Measurements from ENCODE around the gene TEPSIN. TPM values are rescaled to one million over a fixed set of nuclear protein-coding genes. Genes with fewer than 3 reads are reported as not detected.

TEPSIN gene
- total RNA-seq, 1 donor: 17.7 TPM

DNA sequence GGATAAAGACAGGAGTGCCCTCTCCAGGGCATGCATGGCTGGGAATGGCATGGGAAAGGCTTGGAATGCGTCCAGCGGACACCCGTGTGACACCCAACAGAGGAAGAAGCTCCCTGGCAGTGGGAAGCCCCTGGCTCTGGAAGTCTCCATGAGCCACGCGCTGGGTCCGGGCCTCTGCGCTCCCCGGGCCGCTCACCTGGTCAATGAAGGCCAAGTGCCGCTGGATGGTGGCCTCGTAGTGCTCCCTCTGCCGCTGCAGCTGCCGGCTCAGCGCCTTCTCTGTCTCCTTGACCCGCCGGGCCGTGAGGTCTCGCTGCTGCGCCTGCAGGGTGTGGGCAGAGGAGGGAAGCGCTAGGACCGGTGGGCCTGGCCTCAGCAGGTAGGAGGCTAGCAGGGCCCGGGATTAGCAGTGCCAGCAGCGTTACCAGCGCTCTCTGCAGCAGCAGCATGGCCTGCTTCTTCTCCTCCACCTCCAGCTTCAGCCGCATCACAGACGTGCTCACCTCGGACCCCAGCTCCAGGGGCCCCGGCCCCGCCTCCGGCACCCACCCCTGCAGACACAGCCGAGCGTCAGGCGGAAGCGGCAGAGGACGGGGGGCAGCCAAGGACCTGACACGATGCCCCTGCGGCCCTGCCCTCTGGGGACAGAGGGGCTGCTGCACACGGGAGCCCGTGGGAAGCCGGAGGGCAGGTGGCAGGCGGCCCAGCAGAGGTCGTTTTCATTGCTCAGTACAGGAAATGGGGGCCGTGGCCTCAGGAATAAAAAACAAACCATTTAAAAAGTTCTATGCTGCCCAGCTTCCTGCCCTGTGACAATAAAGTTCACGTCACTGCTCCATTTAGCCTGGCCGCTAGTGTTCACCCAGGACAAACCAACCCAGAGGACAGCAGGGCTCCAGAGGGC is 42.1 kb downstream of the TEPSIN start:
- no peak for DNase-seq (ENCODE audit: low read depth)
- no peak overlapping the region for H3K4me3 ChIP-seq (ENCODE audit: low read depth, low read length)
- TF ChIP-seq, protein P1, sequence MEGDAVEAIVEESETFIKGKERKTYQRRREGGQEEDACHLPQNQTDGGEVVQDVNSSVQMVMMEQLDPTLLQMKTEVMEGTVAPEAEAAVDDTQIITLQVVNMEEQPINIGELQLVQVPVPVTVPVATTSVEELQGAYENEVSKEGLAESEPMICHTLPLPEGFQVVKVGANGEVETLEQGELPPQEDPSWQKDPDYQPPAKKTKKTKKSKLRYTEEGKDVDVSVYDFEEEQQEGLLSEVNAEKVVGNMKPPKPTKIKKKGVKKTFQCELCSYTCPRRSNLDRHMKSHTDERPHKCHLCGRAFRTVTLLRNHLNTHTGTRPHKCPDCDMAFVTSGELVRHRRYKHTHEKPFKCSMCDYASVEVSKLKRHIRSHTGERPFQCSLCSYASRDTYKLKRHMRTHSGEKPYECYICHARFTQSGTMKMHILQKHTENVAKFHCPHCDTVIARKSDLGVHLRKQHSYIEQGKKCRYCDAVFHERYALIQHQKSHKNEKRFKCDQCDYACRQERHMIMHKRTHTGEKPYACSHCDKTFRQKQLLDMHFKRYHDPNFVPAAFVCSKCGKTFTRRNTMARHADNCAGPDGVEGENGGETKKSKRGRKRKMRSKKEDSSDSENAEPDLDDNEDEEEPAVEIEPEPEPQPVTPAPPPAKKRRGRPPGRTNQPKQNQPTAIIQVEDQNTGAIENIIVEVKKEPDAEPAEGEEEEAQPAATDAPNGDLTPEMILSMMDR (IDR thresholded peaks at IDR 0.05; ENCODE audit: insufficient read depth, low read depth, low read length): no peak

- TF ChIP-seq, protein P1 (IDR thresholded peaks at IDR 0.05; ENCODE audit: insufficient read depth, low read depth, low read length): no peak
- DNase-seq (ENCODE audit: low read depth): no peak
- no peak overlapping the region for H3K4me3 ChIP-seq (ENCODE audit: low read depth, low read length)
Observed at GRCh38 chr17:81195941-81196495, 42.8 kb downstream of the TEPSIN start.

GRCh38 chr17:81194941-81195901 is 43.6 kb downstream of the TEPSIN start:
- TF ChIP-seq, protein P1 (IDR thresholded peaks at IDR 0.05; ENCODE audit: insufficient read depth, low read depth, low read length): no peak
- H3K4me3 ChIP-seq (ENCODE audit: low read depth, low read length): no peak overlapping the region
- no peak for DNase-seq (ENCODE audit: low read depth)

- DNase-seq (ENCODE audit: low read depth): no peak
- TF ChIP-seq, protein P1 (IDR thresholded peaks at IDR 0.05; ENCODE audit: insufficient read depth, low read depth, low read length): no peak
- H3K4me3 ChIP-seq (ENCODE audit: low read depth, low read length): no peak overlapping the region
Observed at GRCh38 chr17:81194225-81194760, 44.6 kb downstream of the TEPSIN start.

- peak; percentile 42 for DNase-seq (ENCODE audit: low read depth)
- TF ChIP-seq, protein P1 (IDR thresholded peaks at IDR 0.05; ENCODE audit: insufficient read depth, low read depth, low read length): no peak
Observed at GRCh38 chr17:81193470-81194224, 45.2 kb downstream of the TEPSIN start.

DNA sequence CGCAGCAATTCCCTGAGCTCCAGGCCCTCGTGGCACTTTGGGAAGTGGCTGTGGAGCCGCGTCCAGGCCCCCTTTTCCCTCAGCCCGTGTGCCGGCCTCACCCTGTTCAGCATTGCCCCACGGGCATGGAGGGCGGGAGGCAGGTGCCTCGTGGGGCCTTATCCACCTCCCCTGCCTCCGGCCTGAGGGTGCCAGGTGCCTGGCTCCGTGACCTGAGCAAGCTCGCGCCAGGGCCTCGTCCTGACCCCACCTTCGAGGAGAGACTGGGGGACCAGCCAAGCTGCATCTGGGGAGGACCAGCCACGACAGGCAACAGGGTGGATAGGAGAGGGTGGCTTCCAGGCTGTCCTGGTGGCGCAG is 45.8 kb downstream of the TEPSIN start:
- no peak for DNase-seq (ENCODE audit: low read depth)
- TF ChIP-seq, protein P1 (IDR thresholded peaks at IDR 0.05; ENCODE audit: insufficient read depth, low read depth, low read length): no peak

More at GRCh38 chr17:81193470-81194224, 45.2 kb downstream of the TEPSIN start:
- no peak overlapping the region for H3K4me3 ChIP-seq (ENCODE audit: low read depth, low read length)

More for the DNA sequence above, 45.8 kb downstream of the TEPSIN start:
- H3K4me3 ChIP-seq (ENCODE audit: low read depth, low read length): no peak overlapping the region

All from fibroblast of villous mesenchyme (primary cell).